ENCODE data around the gene CGB3. TPM values are rescaled to one million over a fixed set of nuclear protein-coding genes. Genes with fewer than 3 reads are reported as not detected.

CGB3 gene
- total RNA-seq, 1 experiment from 2014 or later = 0.46 TPM

- Histone ChIP-seq H3K23ac (ENCODE audit: insufficient read length, low read depth, low read length) (no peak overlapping the region), H3K14ac (ENCODE audit: insufficient read depth, low read length) (no peak overlapping the region), H4K91ac (ENCODE audit: insufficient read length, low read depth, low read length) (no peak overlapping the region), H2BK20ac (ENCODE audit: low read depth, low read length, poor library complexity, severe bottlenecking) (no peak overlapping the region), H3K56ac (ENCODE audit: insufficient read length, low read depth, low read length) (no peak overlapping the region), H2BK15ac (ENCODE audit: low read depth, low read length) (no peak overlapping the region), H3K27me3 (ENCODE audit: insufficient read depth, low read length) (peaks cover 15% of the 10 kb centered on the region; the same call in 1 of the 2 replicates), H3K79me2 (ENCODE audit: insufficient read depth, low read length) (no peaks in the 10 kb centered on the region), H2BK120ac (ENCODE audit: low read depth, low read length, poor library complexity, severe bottlenecking) (no peak overlapping the region), H3K23me2 (ENCODE audit: insufficient read length, low read depth, low read length, poor library complexity, severe bottlenecking) (peaks cover 10% of the 10 kb centered on the region), H3K4ac (ENCODE audit: low read depth, low read length) (no peak overlapping the region), H3K27ac (ENCODE audit: insufficient read length, low read depth, low read length) (no peak overlapping the region), H3K4me2 (ENCODE audit: insufficient read depth, insufficient read length, low read length) (no peak overlapping the region), H2BK12ac (ENCODE audit: insufficient read length, low read depth, low read length) (no peak overlapping the region), H2AK5ac (ENCODE audit: insufficient read length, low read length) (no peak overlapping the region), H3K4me1 (ENCODE audit: insufficient read depth, low read length) (no peaks in the 10 kb centered on the region), H3K18ac (ENCODE audit: insufficient read length, low read depth, low read length) (no peak overlapping the region), H3K9me3 (ENCODE audit: control insufficient read depth, low read depth, low read length) (no peaks in the 10 kb centered on the region), H3K79me1 (ENCODE audit: insufficient read depth, low read depth, low read length, poor library complexity, severe bottlenecking) (no peaks in the 10 kb centered on the region), H2BK5ac (ENCODE audit: insufficient read length, low read length) (no peak overlapping the region), H2AFZ (ENCODE audit: low read length) (no peak overlapping the region), H3T11ph (ENCODE audit: low read length) (no peak overlapping the region), H4K8ac (replicated peaks; ENCODE audit: insufficient read length, low read depth, low read length) (no peak overlapping the region), H3K9ac (ENCODE audit: extremely low read depth, insufficient read length, low read length) (no peak overlapping the region), H4K20me1 (ENCODE audit: control insufficient read depth, insufficient read depth, insufficient read length) (no peaks in the 10 kb centered on the region), H4K5ac (ENCODE audit: insufficient read length, low read depth, low read length) (no peak overlapping the region)
- H3K27me3 Mint-ChIP-seq (ENCODE audit: low read depth) = peaks cover 83% of the 10 kb centered on the region
- H3K9me3 Mint-ChIP-seq = peaks cover 0 to 2% of the 10 kb centered on the region in 2 experiments; a peak in 1 of 5 replicates
- peaks cover 22 to 31% of the 10 kb centered on the region in 2 experiments for H3K4me1 Mint-ChIP-seq
- no CpG with 5 or more reads among the region's 10 CpGs for WGBS (ENCODE audit: extremely low coverage, insufficient read length, low lambda C conversion rate)
- no peaks in the 10 kb centered on the region; a peak in 1 of 7 replicates for H3K36me3 Mint-ChIP-seq (ENCODE audit: insufficient read depth in 1 of 3, low read depth in 3 of 3)
- no peak overlapping the region for H3K27ac Mint-ChIP-seq
- no peak overlapping the region for H3K4me3 Mint-ChIP-seq
- peak; percentile 62 for DNase-seq
- no peak for TF ChIP-seq CTCF (conservative IDR thresholded peaks at IDR 0.05)
Observed at GRCh38 chr19:49058562-49058961, 34.4 kb upstream of the CGB3 start.
